Measurements from ENCODE around the gene KLHDC8A. TPM values are rescaled to one million over a fixed set of nuclear protein-coding genes. Genes with fewer than 3 reads are reported as not detected.

Gene KLHDC8A
- total and polyA plus RNA-seq, 9 of the 15 experiments (the other 6 are each of a cell fraction or from before 2014, with no cell fraction given): 0.01 to 0.54 (median 0.04) TPM; not detected in 6

DNA sequence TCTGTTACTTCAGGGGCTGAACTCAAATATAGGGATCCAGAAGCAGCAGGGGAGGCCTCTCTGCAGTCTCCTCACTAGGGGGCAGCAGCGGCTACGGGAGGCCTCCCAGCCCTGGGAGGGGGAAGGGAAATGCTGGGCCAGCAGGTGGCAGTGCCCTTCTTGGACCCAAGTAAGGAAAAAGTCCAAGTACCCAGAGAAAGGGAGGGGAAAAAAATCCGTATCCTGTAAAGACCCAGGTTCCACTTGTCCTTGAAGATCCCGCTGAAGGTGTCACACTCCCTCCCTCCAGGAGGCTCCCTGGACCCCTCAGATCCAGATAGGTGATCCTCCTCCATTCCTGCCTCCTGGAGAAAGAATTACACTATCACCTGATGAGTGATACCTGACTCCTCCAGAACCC is 21.0 kb downstream of the KLHDC8A start (continued):
- TF ChIP-seq ZNF384 (IDR thresholded peaks at IDR 0.05; ENCODE audit: low read depth, low read length) (0 out of 2 replicates have a peak, but pooled peaks have one; percentile 33), SMARCA5 (IDR thresholded peaks at IDR 0.05) (0 out of 2 replicates have a peak, but pooled peaks have one; percentile 20), TBP (optimal IDR thresholded peaks at IDR 0.05; ENCODE audit: low read depth, low read length) (peak; percentile 20), TCF7L2 (IDR thresholded peaks at IDR 0.05; ENCODE audit: low read depth, low read length) (no peak), DACH1 (IDR thresholded peaks at IDR 0.05; ENCODE audit: partially characterized antibody) (no peak), ARNT (IDR thresholded peaks at IDR 0.05) (peak in 1 of 2 experiments; percentile 62; a peak in 1 of 4 replicates), MAFK (IDR thresholded peaks at IDR 0.05; ENCODE audit: low read length) (peak; percentile 26; the same call in 1 of the 2 replicates), SRF (CRISPR knock-in tag; IDR thresholded peaks at IDR 0.05) (0 out of 4 replicates have a peak, but pooled peaks of 1 of the 2 experiments have one; percentile 31), ERF (CRISPR knock-in tag; IDR thresholded peaks at IDR 0.05) (no peak), ARID2 (IDR thresholded peaks at IDR 0.05) (peak; percentile 43; the same call in 1 of the 2 replicates), SIN3A (IDR thresholded peaks at IDR 0.05; ENCODE audit: borderline replicate concordance in 2 of 2, control insufficient read depth in 1 of 2, low read depth in 2 of 2, low read length in 2 of 2) (no peak), NFXL1 (CRISPR knock-in tag; IDR thresholded peaks at IDR 0.05) (no peak), BACH1 (tag; IDR thresholded peaks at IDR 0.05) (no peak), CBX8 (IDR thresholded peaks at IDR 0.05; ENCODE audit: borderline replicate concordance, extremely low read depth, low read depth, low read length, poor library complexity, severe bottlenecking) (no peak), RAD21 (CRISPR knock-in tag; conservative IDR thresholded peaks at IDR 0.05 in 1 of 2, IDR thresholded peaks at IDR 0.05 in 1 of 2) (peak; percentile 77 to 93), ATF7 (IDR thresholded peaks at IDR 0.05) (0 out of 2 replicates have a peak, but pooled peaks have one; percentile 42), ZNF584 (CRISPR knock-in tag; IDR thresholded peaks at IDR 0.05; ENCODE audit: low read depth) (no peak), MAZ (CRISPR knock-in tag; conservative IDR thresholded peaks at IDR 0.05 in 1 of 2, IDR thresholded peaks at IDR 0.05 in 1 of 2) (peak; percentile 48 to 74; a peak in 3 of 4 replicates), ZNF436 (CRISPR knock-in tag; IDR thresholded peaks at IDR 0.05) (no peak), ZNF696 (CRISPR knock-in tag; conservative IDR thresholded peaks at IDR 0.05) (no peak), MYNN (IDR thresholded peaks at IDR 0.05) (peak; percentile 70), MYNN (CRISPR knock-in tag; IDR thresholded peaks at IDR 0.05) (no peak), ZNF23 (CRISPR knock-in tag; IDR thresholded peaks at IDR 0.05) (no peak), NBN (IDR thresholded peaks at IDR 0.05; ENCODE audit: low read depth) (no peak), RUNX1 (IDR thresholded peaks at IDR 0.05; ENCODE audit: low read depth) (no peak), HNRNPL (IDR thresholded peaks at IDR 0.05; ENCODE audit: low read depth, low read length) (peak; percentile 34; the same call in 1 of the 2 replicates)
- TF ChIP-seq, protein P1, sequence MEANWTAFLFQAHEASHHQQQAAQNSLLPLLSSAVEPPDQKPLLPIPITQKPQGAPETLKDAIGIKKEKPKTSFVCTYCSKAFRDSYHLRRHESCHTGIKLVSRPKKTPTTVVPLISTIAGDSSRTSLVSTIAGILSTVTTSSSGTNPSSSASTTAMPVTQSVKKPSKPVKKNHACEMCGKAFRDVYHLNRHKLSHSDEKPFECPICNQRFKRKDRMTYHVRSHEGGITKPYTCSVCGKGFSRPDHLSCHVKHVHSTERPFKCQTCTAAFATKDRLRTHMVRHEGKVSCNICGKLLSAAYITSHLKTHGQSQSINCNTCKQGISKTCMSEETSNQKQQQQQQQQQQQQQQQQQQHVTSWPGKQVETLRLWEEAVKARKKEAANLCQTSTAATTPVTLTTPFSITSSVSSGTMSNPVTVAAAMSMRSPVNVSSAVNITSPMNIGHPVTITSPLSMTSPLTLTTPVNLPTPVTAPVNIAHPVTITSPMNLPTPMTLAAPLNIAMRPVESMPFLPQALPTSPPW (CRISPR knock-in tag; IDR thresholded peaks at IDR 0.05): peak; percentile 67
- TF ChIP-seq, protein P2, sequence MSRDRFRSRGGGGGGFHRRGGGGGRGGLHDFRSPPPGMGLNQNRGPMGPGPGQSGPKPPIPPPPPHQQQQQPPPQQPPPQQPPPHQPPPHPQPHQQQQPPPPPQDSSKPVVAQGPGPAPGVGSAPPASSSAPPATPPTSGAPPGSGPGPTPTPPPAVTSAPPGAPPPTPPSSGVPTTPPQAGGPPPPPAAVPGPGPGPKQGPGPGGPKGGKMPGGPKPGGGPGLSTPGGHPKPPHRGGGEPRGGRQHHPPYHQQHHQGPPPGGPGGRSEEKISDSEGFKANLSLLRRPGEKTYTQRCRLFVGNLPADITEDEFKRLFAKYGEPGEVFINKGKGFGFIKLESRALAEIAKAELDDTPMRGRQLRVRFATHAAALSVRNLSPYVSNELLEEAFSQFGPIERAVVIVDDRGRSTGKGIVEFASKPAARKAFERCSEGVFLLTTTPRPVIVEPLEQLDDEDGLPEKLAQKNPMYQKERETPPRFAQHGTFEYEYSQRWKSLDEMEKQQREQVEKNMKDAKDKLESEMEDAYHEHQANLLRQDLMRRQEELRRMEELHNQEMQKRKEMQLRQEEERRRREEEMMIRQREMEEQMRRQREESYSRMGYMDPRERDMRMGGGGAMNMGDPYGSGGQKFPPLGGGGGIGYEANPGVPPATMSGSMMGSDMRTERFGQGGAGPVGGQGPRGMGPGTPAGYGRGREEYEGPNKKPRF (IDR thresholded peaks at IDR 0.05; ENCODE audit: low read depth, low read length): no peak
